Fibroblast of gingiva (primary cell): ENCODE measurements around the gene C1GALT1.
"Not testable (repeated sequence)": the region's sequence is repeated elsewhere in the genome, so short reads cannot be mapped to it uniquely, and the experiment has no call there.

Experiments
- DNase-seq: peaks from one replicate; pipeline ENCODE4 v3.0.0-alpha.2; 2011; ENCODE audit warnings: low read depth

C1GALT1 gene

GRCh38 chr7:7237201-7237977 is 55.0 kb downstream of the C1GALT1 start:
- DNase-seq = no peak

DNA sequence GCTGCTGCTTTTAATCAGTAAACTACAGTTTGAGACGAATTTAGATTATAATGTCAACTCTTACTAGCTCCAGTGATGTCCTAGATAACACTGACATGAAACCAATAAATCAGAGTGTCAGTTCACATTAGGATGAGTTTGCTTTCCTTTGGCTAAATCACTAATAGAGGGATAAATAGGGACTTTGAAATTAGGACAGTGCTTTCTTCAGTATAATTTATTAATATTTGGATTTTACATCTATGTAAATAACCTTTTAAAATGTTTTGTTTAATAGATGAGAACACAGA is 55.6 kb downstream of the C1GALT1 start:
- no peak for DNase-seq

- DNase-seq = no peak
These were observed 57.0 kb downstream of the C1GALT1 start for GRCh38 chr7:7239346-7239745.

GRCh38 chr7:7242899-7243298 is 60.6 kb downstream of the C1GALT1 start:
- DNase-seq = no peak

DNA sequence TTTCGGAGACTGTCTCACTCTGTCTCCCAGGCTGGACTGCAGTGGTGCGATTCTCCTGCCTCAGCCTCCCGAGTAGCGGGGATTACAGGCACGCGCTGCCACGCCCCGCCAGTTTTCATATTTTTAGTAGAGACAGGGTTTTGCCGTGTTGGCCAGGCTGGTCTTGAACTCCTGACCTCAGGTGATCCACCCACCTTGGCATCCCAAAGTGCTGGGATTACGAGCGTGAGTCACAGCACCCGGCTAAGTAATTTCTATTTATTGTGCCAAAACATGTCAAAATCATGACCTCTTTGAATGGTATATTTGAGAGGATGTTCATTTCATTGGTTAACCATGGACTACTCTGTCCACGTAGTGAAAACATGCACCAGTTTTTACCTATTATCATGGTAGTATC is 62.9 kb downstream of the C1GALT1 start:
- DNase-seq = not testable (repeated sequence)

- DNase-seq = no peak
These were observed 63.9 kb downstream of the C1GALT1 start for GRCh38 chr7:7246223-7246622.

GRCh38 chr7:7247658-7248057 is 65.3 kb downstream of the C1GALT1 start:
- no peak for DNase-seq

GRCh38 chr7:7249814-7250213 is 67.5 kb downstream of the C1GALT1 start:
- DNase-seq = no peak

GRCh38 chr7:7251742-7252141 is 69.4 kb downstream of the C1GALT1 start:
- DNase-seq = no peak

- DNase-seq = no peak
These were observed 72.0 kb downstream of the C1GALT1 start for GRCh38 chr7:7254319-7254718.

GRCh38 chr7:7254908-7255307 is 72.6 kb downstream of the C1GALT1 start:
- no peak for DNase-seq

GRCh38 chr7:7256731-7257274 is 74.5 kb downstream of the C1GALT1 start:
- DNase-seq = no peak

DNA sequence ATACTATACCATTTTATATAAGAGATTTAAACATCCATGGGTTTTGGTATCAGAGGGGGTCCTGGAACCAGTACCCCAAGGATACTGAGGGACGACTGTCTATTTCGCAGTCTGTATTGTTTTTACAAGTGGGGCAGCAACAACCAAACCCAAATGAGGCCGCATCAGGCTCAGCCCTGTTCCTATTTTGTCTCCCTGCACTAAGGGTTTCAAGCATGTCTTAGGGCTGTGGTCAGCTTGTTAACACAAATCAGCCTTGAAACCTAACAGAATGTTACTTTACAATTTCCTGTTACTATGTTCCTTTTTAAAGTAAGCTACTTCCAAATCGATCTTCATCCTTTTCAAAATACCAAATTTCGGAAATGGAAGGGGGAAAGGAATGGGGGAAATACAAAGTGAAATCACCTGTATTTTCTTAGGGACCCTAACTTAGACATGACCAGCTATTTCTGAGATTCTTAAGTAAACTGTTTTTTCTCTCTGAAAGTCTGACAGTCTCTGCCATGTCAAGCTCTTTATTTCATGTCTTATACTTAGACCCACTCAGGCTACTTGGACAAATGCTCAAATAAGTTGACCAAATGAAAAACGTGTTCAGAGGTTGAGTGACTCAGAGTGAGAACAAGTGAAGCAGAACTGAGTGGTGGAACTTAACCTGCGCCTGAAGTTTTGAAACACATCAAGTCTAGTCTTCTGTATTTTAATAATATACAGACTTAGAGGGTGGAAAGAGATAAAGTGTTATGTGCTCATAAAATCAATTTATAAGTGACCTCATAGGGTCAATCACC is 75.8 kb downstream of the C1GALT1 start:
- DNase-seq = peak; percentile 18

- no peak for DNase-seq
These were observed 79.5 kb downstream of the C1GALT1 start for GRCh38 chr7:7261863-7262262.

DNA sequence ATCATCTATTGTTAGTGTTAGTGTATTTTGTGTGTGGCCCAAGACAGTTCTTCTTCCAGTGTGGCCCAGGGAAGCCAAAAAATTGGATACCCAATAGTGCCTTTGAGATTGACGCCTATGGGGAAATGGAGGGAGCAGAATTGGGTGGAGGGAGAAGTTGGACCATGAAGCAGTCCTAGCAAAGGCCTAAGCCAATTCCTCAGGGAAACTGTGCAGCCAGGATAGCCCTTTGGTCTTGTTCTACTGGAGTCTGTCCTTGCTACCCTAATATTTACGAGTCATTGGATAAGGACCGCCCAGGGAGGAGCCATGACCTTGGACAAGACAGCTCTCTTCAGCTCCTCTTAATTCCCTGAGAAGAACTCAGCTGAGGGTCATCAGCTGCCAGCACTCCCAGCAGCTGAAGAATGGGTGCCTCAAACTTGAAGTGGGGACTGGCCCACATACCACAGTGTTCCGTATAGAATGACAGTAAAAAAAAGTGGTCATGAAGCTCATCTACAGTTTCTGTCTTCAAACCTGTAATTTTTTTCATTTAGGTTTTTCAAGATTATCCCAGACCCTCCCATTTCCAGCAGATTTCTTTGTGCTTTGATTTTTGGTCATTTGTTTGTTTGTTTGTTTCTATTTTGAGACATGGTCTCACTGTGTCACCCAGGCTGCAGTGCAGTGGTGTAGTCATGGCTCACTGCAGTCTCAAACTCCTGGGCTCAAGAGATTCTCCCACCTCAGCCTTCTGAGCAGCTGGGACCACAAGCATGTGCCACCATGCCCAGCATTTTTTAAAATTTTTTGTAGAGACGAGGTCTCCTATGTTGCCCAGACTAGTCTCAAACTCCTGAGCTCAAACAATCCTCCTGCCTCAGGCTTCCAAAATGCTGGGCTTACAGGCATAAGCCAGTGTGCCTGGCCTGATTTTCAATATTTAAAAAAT is 81.2 kb downstream of the C1GALT1 start:
- no peak for DNase-seq

DNA sequence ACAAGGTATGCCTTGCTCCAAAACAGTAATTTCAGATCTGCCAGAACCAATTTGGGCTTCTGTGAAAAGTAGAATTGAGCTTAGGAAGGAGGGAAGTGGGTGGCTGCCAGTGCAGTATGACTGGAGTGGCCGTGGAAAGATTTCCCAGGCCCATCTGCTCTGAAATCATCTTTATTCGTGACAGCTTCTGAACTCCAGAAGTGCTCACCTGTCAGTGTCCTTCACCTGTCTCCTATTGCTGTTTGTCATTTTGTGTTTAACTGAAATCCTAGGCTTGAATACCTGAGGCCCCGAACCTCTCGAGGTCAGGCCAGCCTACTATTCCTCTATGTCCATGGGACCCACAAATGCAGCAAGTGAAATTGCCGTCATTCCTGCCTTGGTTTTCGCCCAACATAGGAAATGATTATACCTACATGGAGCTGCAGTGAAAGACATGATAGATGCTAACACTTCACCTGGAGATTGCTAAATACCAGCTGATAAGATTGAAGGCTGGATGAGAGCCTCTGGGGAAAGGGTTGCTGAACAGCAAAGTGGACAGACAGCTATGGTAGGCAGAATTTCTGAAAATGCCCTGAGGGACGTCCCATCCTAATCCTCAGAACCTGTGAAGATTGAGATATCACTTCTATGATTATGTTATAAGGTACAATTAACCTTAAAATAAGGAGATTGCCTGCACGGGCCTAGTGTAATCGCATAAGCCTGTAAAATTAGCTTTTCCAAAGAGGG is 82.1 kb downstream of the C1GALT1 start:
- no peak for DNase-seq

- DNase-seq = peak; percentile 61
These were observed 83.0 kb downstream of the C1GALT1 start for GRCh38 chr7:7265081-7266075.

- no peak for DNase-seq
These were observed 84.0 kb downstream of the C1GALT1 start for GRCh38 chr7:7266257-7266881.

DNA sequence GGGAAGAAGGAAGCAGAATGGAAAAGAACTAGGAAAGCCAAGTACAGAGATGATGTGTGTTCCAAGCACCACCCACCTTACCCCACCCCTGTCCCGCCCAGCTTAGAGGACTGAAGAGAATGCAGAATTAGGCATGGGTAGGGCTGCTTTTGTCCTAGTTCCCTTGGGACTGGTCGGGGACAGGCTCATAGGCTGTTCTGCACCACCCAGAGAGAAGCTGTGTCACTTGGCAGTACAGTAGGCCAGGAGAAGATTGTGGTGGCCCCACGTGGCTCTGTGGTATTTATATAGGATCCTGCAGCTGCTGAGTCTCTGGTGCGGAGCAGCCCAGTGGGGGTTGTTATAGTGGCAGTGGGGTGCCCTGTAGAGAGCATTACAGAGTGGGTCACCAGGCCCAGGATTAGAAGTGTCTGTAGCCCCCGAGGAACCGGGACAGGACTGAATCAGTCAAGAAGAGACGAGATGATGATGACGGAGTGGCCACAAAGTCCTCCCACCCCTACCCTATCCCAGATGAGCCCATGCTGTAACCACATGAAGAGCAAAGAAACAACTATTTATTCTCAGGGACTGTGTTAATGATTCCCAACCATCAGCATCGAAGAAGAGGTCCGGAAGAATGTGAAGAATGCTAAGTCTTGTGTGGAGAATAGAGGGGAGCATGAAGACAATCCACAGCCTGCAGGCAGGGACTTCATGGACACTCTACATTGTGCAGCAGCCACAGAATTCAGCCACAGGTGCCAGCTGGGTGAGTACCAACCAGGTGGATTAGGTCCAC is 88.9 kb downstream of the C1GALT1 start:
- no peak for DNase-seq
